ENCODE results near the gene FBXO4.

- TF ChIP-seq POLR2A (IDR thresholded peaks at IDR 0.05) = peak; percentile 42 to 95 (median 71)
- TF ChIP-seq CTCF (IDR thresholded peaks at IDR 0.05) = peak in 1 of 6 experiments; percentile 17
- TF ChIP-seq EP300 (IDR thresholded peaks at IDR 0.05) = peak in 1 of 4 donors; percentile 76
Observed at GRCh38 chr5:41903892-41904799, 20.9 kb upstream of the FBXO4 start, which contains the start of gene RIMOC1.
